ENCODE measurements around the gene DLX5. TPM values are rescaled to one million over a fixed set of nuclear protein-coding genes. Genes with fewer than 3 reads are reported as not detected.
A peak's percentile ranks its signal among the peaks of the same experiment; 100 is the strongest.
"Not testable (repeated sequence)": the region's sequence is repeated elsewhere in the genome, so short reads cannot be mapped to it uniquely, and the experiment has no call there.

Gene DLX5
- total RNA-seq (not detected), polyA plus RNA-seq (not detected)

GRCh38 chr7:97024209-97025129 lies at the start of gene DLX5:
Gene DLX5, minus strand, starts transcription at chr7:97024831. Its CDS starts 208 bp downstream, at chr7:97024623.
- no peak for DNase-seq
- no peak for ATAC-seq (ENCODE audit: low read depth in 2 of 2)
- H3K27me3 ChIP-seq (ENCODE audit: control insufficient read depth, insufficient read depth, low read length): peaks cover 37% of the 10 kb centered on the region
- H3K4me1 Mint-ChIP-seq: peaks cover 0 to 52% (median 20%) of the 10 kb centered on the region in 4 donors
- peaks cover 0 to 12% (median 0%) of the 10 kb centered on the region in 7 donors for H3K9me3 Mint-ChIP-seq
- H3K27ac ChIP-seq (ENCODE audit: insufficient read depth, low read length, poor library complexity, severe bottlenecking): no peak within 1 kb of the TSS
- H3K4me3 Mint-ChIP-seq: peak within 1 kb of the TSS in 1 of 4 donors; percentile 29
- H3K4me3 ChIP-seq (ENCODE audit: low read depth, low read length): no peak within 1 kb of the TSS
- H3K4me1 ChIP-seq (ENCODE audit: control insufficient read depth, insufficient read depth, low read length, poor library complexity, severe bottlenecking): peaks cover 9% of the 10 kb centered on the region
- H3K9me3 ChIP-seq (ENCODE audit: control insufficient read depth in 2 of 2, low read length in 2 of 2): no peaks in the 10 kb centered on the region
- H3K27ac Mint-ChIP-seq: peak within 1 kb of the TSS in 1 of 3 donors; percentile 76
- peaks cover 84% of the 10 kb centered on the region for H3K27me3 Mint-ChIP-seq
- no peaks in the 10 kb centered on the region for H3K36me3 ChIP-seq (ENCODE audit: control insufficient read depth, insufficient read depth, low read length)
- no peaks in the 10 kb centered on the region for H3K36me3 Mint-ChIP-seq

GRCh38 chr7:97072025-97072424 lies 47.4 kb upstream of the DLX5 start:
- not testable (repeated sequence) for H3K27ac Mint-ChIP-seq; H3K9me3 Mint-ChIP-seq; ATAC-seq (ENCODE audit: low read depth in 2 of 2); H3K4me3 Mint-ChIP-seq; H3K4me1 Mint-ChIP-seq; H3K36me3 Mint-ChIP-seq; DNase-seq; H3K9me3 ChIP-seq (ENCODE audit: control insufficient read depth in 2 of 2, low read length in 2 of 2); H3K4me3 ChIP-seq (ENCODE audit: low read depth, low read length); H3K27me3 ChIP-seq (ENCODE audit: control insufficient read depth, insufficient read depth, low read length); H3K36me3 ChIP-seq (ENCODE audit: control insufficient read depth, insufficient read depth, low read length); H3K27me3 Mint-ChIP-seq; H3K27ac ChIP-seq (ENCODE audit: insufficient read depth, low read length, poor library complexity, severe bottlenecking); H3K4me1 ChIP-seq (ENCODE audit: control insufficient read depth, insufficient read depth, low read length, poor library complexity, severe bottlenecking)

GRCh38 chr7:97064972-97065587 lies 40.4 kb upstream of the DLX5 start:
- H3K4me1 ChIP-seq (ENCODE audit: control insufficient read depth, insufficient read depth, low read length, poor library complexity, severe bottlenecking): no peaks in the 10 kb centered on the region
- H3K9me3 ChIP-seq (ENCODE audit: control insufficient read depth in 2 of 2, low read length in 2 of 2): no peaks in the 10 kb centered on the region
- no peaks in the 10 kb centered on the region for H3K36me3 ChIP-seq (ENCODE audit: control insufficient read depth, insufficient read depth, low read length)
- no peaks in the 10 kb centered on the region for H3K4me1 Mint-ChIP-seq
- peaks cover 0 to 4% (median 0%) of the 10 kb centered on the region in 7 donors for H3K9me3 Mint-ChIP-seq
- peak in 2 of 3 donors; percentile 22 to 41 for DNase-seq
- no peak overlapping the region for H3K27ac Mint-ChIP-seq
- H3K4me3 Mint-ChIP-seq: no peak overlapping the region
- no peaks in the 10 kb centered on the region for H3K27me3 ChIP-seq (ENCODE audit: control insufficient read depth, insufficient read depth, low read length)
- H3K4me3 ChIP-seq (ENCODE audit: low read depth, low read length): no peak overlapping the region
- no peaks in the 10 kb centered on the region for H3K27me3 Mint-ChIP-seq
- no peaks in the 10 kb centered on the region for H3K36me3 Mint-ChIP-seq
- H3K27ac ChIP-seq (ENCODE audit: insufficient read depth, low read length, poor library complexity, severe bottlenecking): no peak overlapping the region
- no peak for ATAC-seq (ENCODE audit: low read depth in 2 of 2)

GRCh38 chr7:97064020-97064419 lies 39.4 kb upstream of the DLX5 start:
- H3K9me3 Mint-ChIP-seq: peaks cover 0 to 8% (median 4%) of the 10 kb centered on the region in 7 donors
- Histone ChIP-seq H3K4me1 (ENCODE audit: control insufficient read depth, insufficient read depth, low read length, poor library complexity, severe bottlenecking) (no peaks in the 10 kb centered on the region), H3K4me3 (ENCODE audit: low read depth, low read length) (no peak overlapping the region), H3K36me3 (ENCODE audit: control insufficient read depth, insufficient read depth, low read length) (no peaks in the 10 kb centered on the region), H3K27ac (ENCODE audit: insufficient read depth, low read length, poor library complexity, severe bottlenecking) (no peak overlapping the region), H3K27me3 (ENCODE audit: control insufficient read depth, insufficient read depth, low read length) (no peaks in the 10 kb centered on the region), H3K9me3 (ENCODE audit: control insufficient read depth in 2 of 2, low read length in 2 of 2) (peaks cover 3 to 4% of the 10 kb centered on the region in 2 experiments)
- H3K36me3 Mint-ChIP-seq: no peaks in the 10 kb centered on the region
- H3K27me3 Mint-ChIP-seq: no peaks in the 10 kb centered on the region
- no peaks in the 10 kb centered on the region for H3K4me1 Mint-ChIP-seq
- no peak overlapping the region for H3K27ac Mint-ChIP-seq
- no peak overlapping the region for H3K4me3 Mint-ChIP-seq
- ATAC-seq (ENCODE audit: low read depth in 2 of 2) (no peak), DNase-seq (no peak)

GRCh38 chr7:97043281-97043680 lies 18.6 kb upstream of the DLX5 start:
- no peaks in the 10 kb centered on the region for H3K4me1 Mint-ChIP-seq
- H3K9me3 Mint-ChIP-seq: peaks cover 0 to 2% (median 0%) of the 10 kb centered on the region in 7 donors
- Histone ChIP-seq H3K36me3 (ENCODE audit: control insufficient read depth, insufficient read depth, low read length) (no peaks in the 10 kb centered on the region), H3K27ac (ENCODE audit: insufficient read depth, low read length, poor library complexity, severe bottlenecking) (no peak overlapping the region), H3K27me3 (ENCODE audit: control insufficient read depth, insufficient read depth, low read length) (peaks cover 6% of the 10 kb centered on the region), H3K4me3 (ENCODE audit: low read depth, low read length) (no peak overlapping the region), H3K9me3 (ENCODE audit: control insufficient read depth in 2 of 2, low read length in 2 of 2) (no peaks in the 10 kb centered on the region), H3K4me1 (ENCODE audit: control insufficient read depth, insufficient read depth, low read length, poor library complexity, severe bottlenecking) (no peaks in the 10 kb centered on the region)
- no peaks in the 10 kb centered on the region for H3K36me3 Mint-ChIP-seq
- no peak for ATAC-seq (ENCODE audit: low read depth in 2 of 2)
- H3K4me3 Mint-ChIP-seq: no peak overlapping the region
- no peak for DNase-seq
- H3K27ac Mint-ChIP-seq: no peak overlapping the region
- peaks cover 27% of the 10 kb centered on the region for H3K27me3 Mint-ChIP-seq

- no peak overlapping the region for H3K4me3 Mint-ChIP-seq
- no peak overlapping the region for H3K4me3 ChIP-seq (ENCODE audit: low read depth, low read length)
- no peaks in the 10 kb centered on the region for H3K36me3 ChIP-seq (ENCODE audit: control insufficient read depth, insufficient read depth, low read length)
- H3K9me3 ChIP-seq (ENCODE audit: control insufficient read depth in 2 of 2, low read length in 2 of 2): no peaks in the 10 kb centered on the region
- H3K4me1 ChIP-seq (ENCODE audit: control insufficient read depth, insufficient read depth, low read length, poor library complexity, severe bottlenecking): no peaks in the 10 kb centered on the region
- ATAC-seq (ENCODE audit: low read depth in 2 of 2): no peak
- no peak overlapping the region for H3K27ac Mint-ChIP-seq
- peaks cover 23% of the 10 kb centered on the region for H3K27me3 Mint-ChIP-seq
- no peaks in the 10 kb centered on the region for H3K4me1 Mint-ChIP-seq
- peaks cover 4% of the 10 kb centered on the region for H3K27me3 ChIP-seq (ENCODE audit: control insufficient read depth, insufficient read depth, low read length)
- H3K27ac ChIP-seq (ENCODE audit: insufficient read depth, low read length, poor library complexity, severe bottlenecking): no peak overlapping the region
- H3K9me3 Mint-ChIP-seq: peaks cover 0 to 2% (median 0%) of the 10 kb centered on the region in 7 donors
- DNase-seq: no peak
- H3K36me3 Mint-ChIP-seq: no peaks in the 10 kb centered on the region
Measured at GRCh38 chr7:97039374-97040065, 14.9 kb upstream of the DLX5 start.

GRCh38 chr7:97034213-97034852 lies 9.7 kb upstream of the DLX5 start:
- not testable (repeated sequence) for H3K36me3 Mint-ChIP-seq; H3K27me3 Mint-ChIP-seq; ATAC-seq (ENCODE audit: low read depth in 2 of 2)

More at GRCh38 chr7:97034213-97034852, 9.7 kb upstream of the DLX5 start:
- not testable (repeated sequence) for H3K4me3 Mint-ChIP-seq; H3K4me3 ChIP-seq (ENCODE audit: low read depth, low read length); H3K4me1 ChIP-seq (ENCODE audit: control insufficient read depth, insufficient read depth, low read length, poor library complexity, severe bottlenecking); H3K27ac ChIP-seq (ENCODE audit: insufficient read depth, low read length, poor library complexity, severe bottlenecking); H3K4me1 Mint-ChIP-seq; DNase-seq; H3K27me3 ChIP-seq (ENCODE audit: control insufficient read depth, insufficient read depth, low read length); H3K27ac Mint-ChIP-seq; H3K9me3 ChIP-seq (ENCODE audit: control insufficient read depth in 2 of 2, low read length in 2 of 2); H3K9me3 Mint-ChIP-seq; H3K36me3 ChIP-seq (ENCODE audit: control insufficient read depth, insufficient read depth, low read length)
